ENCODE measurements around the gene ADGRB3. TPM values are rescaled to one million over a fixed set of nuclear protein-coding genes. Genes with fewer than 3 reads are reported as not detected.

ADGRB3 gene
- total and polyA plus RNA-seq, 2 donors from 2014 or later = 0.26 to 2.2 TPM

- Histone ChIP-seq H3K4me1 (ENCODE audit: control insufficient read depth in 2 of 3, insufficient read depth in 2 of 3, low read depth in 1 of 3, low read length in 3 of 3) (no peaks in the 10 kb centered on the region), H3K9me3 (ENCODE audit: control insufficient read depth in 2 of 3, insufficient read depth in 1 of 3, low read length in 3 of 3) (no peaks in the 10 kb centered on the region), H3K27ac (ENCODE audit: low read depth in 2 of 2, low read length in 2 of 2) (no peak overlapping the region), H3K4me3 (ENCODE audit: low read length in 3 of 3) (no peak overlapping the region), H3K36me3 (ENCODE audit: control insufficient read depth in 2 of 3, insufficient read depth in 3 of 3, low read length in 3 of 3) (no peaks in the 10 kb centered on the region), H3K27me3 (ENCODE audit: control insufficient read depth, insufficient read depth, low read length) (no peaks in the 10 kb centered on the region), H3K9ac (ENCODE audit: low read length in 3 of 3) (no peak overlapping the region)
- no peak for FAIRE-seq
- DNase-seq = no peak
- intact Hi-C loops (cut with DNase I) = no loop called here
- TF ChIP-seq CTCF (IDR thresholded peaks at IDR 0.05; ENCODE audit: borderline replicate concordance, extremely low read depth, insufficient read depth) = no peak
Measured at GRCh38 chr6:68838571-68838970, 203.5 kb downstream of the ADGRB3 start.

- intact Hi-C loops (cut with DNase I) = no loop called here
- no peak overlapping the region for H3K4me3 ChIP-seq (ENCODE audit: low read length in 3 of 3)
- no peaks in the 10 kb centered on the region for H3K27me3 ChIP-seq (ENCODE audit: control insufficient read depth, insufficient read depth, low read length)
- H3K4me1 ChIP-seq (ENCODE audit: control insufficient read depth in 2 of 3, insufficient read depth in 2 of 3, low read depth in 1 of 3, low read length in 3 of 3) = no peaks in the 10 kb centered on the region
- DNase-seq (no peak), FAIRE-seq (no peak)
- no peaks in the 10 kb centered on the region for H3K9me3 ChIP-seq (ENCODE audit: control insufficient read depth in 2 of 3, insufficient read depth in 1 of 3, low read length in 3 of 3)
- TF ChIP-seq CTCF (IDR thresholded peaks at IDR 0.05; ENCODE audit: borderline replicate concordance, extremely low read depth, insufficient read depth) = no peak
- no peak overlapping the region for H3K9ac ChIP-seq (ENCODE audit: low read length in 3 of 3)
- no peak overlapping the region for H3K27ac ChIP-seq (ENCODE audit: low read depth in 2 of 2, low read length in 2 of 2)
- no peaks in the 10 kb centered on the region for H3K36me3 ChIP-seq (ENCODE audit: control insufficient read depth in 2 of 3, insufficient read depth in 3 of 3, low read length in 3 of 3)
Measured at GRCh38 chr6:68852791-68853190, 217.7 kb downstream of the ADGRB3 start.

GRCh38 chr6:68859233-68859632 is 224.2 kb downstream of the ADGRB3 start:
- intact Hi-C loops (cut with DNase I) = no loop called here
- no peak for FAIRE-seq
- Histone ChIP-seq H3K4me3 (ENCODE audit: low read length in 3 of 3) (no peak overlapping the region), H3K27ac (ENCODE audit: low read depth in 2 of 2, low read length in 2 of 2) (no peak overlapping the region), H3K9me3 (ENCODE audit: control insufficient read depth in 2 of 3, insufficient read depth in 1 of 3, low read length in 3 of 3) (peaks cover 0 to 14% (median 2%) of the 10 kb centered on the region in 3 donors), H3K9ac (ENCODE audit: low read length in 3 of 3) (no peak overlapping the region), H3K27me3 (ENCODE audit: control insufficient read depth, insufficient read depth, low read length) (no peaks in the 10 kb centered on the region), H3K36me3 (ENCODE audit: control insufficient read depth in 2 of 3, insufficient read depth in 3 of 3, low read length in 3 of 3) (no peaks in the 10 kb centered on the region), H3K4me1 (ENCODE audit: control insufficient read depth in 2 of 3, insufficient read depth in 2 of 3, low read depth in 1 of 3, low read length in 3 of 3) (no peaks in the 10 kb centered on the region)
- DNase-seq = no peak
- no peak for TF ChIP-seq CTCF (IDR thresholded peaks at IDR 0.05; ENCODE audit: borderline replicate concordance, extremely low read depth, insufficient read depth)

GRCh38 chr6:68868646-68869045 is 233.6 kb downstream of the ADGRB3 start:
- Histone ChIP-seq H3K9me3 (ENCODE audit: control insufficient read depth in 2 of 3, insufficient read depth in 1 of 3, low read length in 3 of 3) (peaks cover 0 to 9% (median 0%) of the 10 kb centered on the region in 3 donors), H3K27ac (ENCODE audit: low read depth in 2 of 2, low read length in 2 of 2) (no peak overlapping the region), H3K9ac (ENCODE audit: low read length in 3 of 3) (no peak overlapping the region), H3K36me3 (ENCODE audit: control insufficient read depth in 2 of 3, insufficient read depth in 3 of 3, low read length in 3 of 3) (no peaks in the 10 kb centered on the region), H3K27me3 (ENCODE audit: control insufficient read depth, insufficient read depth, low read length) (no peaks in the 10 kb centered on the region), H3K4me3 (ENCODE audit: low read length in 3 of 3) (no peak overlapping the region), H3K4me1 (ENCODE audit: control insufficient read depth in 2 of 3, insufficient read depth in 2 of 3, low read depth in 1 of 3, low read length in 3 of 3) (no peaks in the 10 kb centered on the region)
- DNase-seq = no peak
- TF ChIP-seq CTCF (IDR thresholded peaks at IDR 0.05; ENCODE audit: borderline replicate concordance, extremely low read depth, insufficient read depth) = no peak
- no peak for FAIRE-seq
- intact Hi-C loops (cut with DNase I) = no loop called here

Measured in kidney (tissue), 14 donors.